ENCODE data around the gene NEO1. TPM values are rescaled to one million over a fixed set of nuclear protein-coding genes. Genes with fewer than 3 reads are reported as not detected.

NEO1 gene
- total and polyA plus RNA-seq, 9 of the 15 experiments (the other 6 are each of a cell fraction or from before 2014, with no cell fraction given) = 0.08 to 1.7 (median 0.48) TPM

- no peak overlapping the region for H3K27ac ChIP-seq (ENCODE audit: extremely low read depth, low read depth, low read length)
- 0% methylated on average over 10 of the region's 12 CpGs for WGBS (ENCODE audit: insufficient coverage, low coverage, missing lambda C conversion rate)
- ChIA-PET CTCF (ENCODE audit: low intra/inter-chr PET ratio) (no interaction called here), POLR2A (interaction anchor here (0.6 kb wide), 1 partner anchor 31 kb away, joined by 3 read pairs; no protein-coding TSS in a partner anchor)
- no TSS peak for BruUV-seq (replicated peaks)
- no peak for ATAC-seq
- DNase-seq (ENCODE audit: extremely low read depth in 1 of 4, low spot score in 3 of 4) = no peak
- peaks cover 0 to 15% of the 10 kb centered on the region in 2 experiments; a peak in 2 of 5 replicates for H3K4me1 ChIP-seq (replicated peaks in 1 of 2; ENCODE audit: control insufficient read depth in 2 of 2, insufficient read depth in 2 of 2, low read length in 2 of 2)
- no peaks in the 10 kb centered on the region for H3K36me3 ChIP-seq (ENCODE audit: control insufficient read depth, insufficient read depth, low read length)
- no peak for TF ChIP-seq FOSL1 (tag; conservative IDR thresholded peaks at IDR 0.05)
- no peak for TF ChIP-seq NFRKB (IDR thresholded peaks at IDR 0.05; ENCODE audit: low read depth)
- TF ChIP-seq GABPB2 (CRISPR knock-in tag; conservative IDR thresholded peaks at IDR 0.05) = no peak
- TF ChIP-seq CBX8 (IDR thresholded peaks at IDR 0.05; ENCODE audit: borderline replicate concordance, extremely low read depth, low read depth, low read length, poor library complexity, severe bottlenecking) = no peak
- TF ChIP-seq, protein P1, sequence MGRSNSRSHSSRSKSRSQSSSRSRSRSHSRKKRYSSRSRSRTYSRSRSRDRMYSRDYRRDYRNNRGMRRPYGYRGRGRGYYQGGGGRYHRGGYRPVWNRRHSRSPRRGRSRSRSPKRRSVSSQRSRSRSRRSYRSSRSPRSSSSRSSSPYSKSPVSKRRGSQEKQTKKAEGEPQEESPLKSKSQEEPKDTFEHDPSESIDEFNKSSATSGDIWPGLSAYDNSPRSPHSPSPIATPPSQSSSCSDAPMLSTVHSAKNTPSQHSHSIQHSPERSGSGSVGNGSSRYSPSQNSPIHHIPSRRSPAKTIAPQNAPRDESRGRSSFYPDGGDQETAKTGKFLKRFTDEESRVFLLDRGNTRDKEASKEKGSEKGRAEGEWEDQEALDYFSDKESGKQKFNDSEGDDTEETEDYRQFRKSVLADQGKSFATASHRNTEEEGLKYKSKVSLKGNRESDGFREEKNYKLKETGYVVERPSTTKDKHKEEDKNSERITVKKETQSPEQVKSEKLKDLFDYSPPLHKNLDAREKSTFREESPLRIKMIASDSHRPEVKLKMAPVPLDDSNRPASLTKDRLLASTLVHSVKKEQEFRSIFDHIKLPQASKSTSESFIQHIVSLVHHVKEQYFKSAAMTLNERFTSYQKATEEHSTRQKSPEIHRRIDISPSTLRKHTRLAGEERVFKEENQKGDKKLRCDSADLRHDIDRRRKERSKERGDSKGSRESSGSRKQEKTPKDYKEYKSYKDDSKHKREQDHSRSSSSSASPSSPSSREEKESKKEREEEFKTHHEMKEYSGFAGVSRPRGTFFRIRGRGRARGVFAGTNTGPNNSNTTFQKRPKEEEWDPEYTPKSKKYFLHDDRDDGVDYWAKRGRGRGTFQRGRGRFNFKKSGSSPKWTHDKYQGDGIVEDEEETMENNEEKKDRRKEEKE (IDR thresholded peaks at IDR 0.05; ENCODE audit: borderline replicate concordance in 1 of 2, control insufficient read depth in 1 of 2, low read depth in 2 of 2, low read length in 1 of 2) = no peak
- no peak for TF ChIP-seq MXD1 (CRISPR knock-in tag; IDR thresholded peaks at IDR 0.05; ENCODE audit: borderline replicate concordance, poor library complexity, severe bottlenecking)
- no peak for TF ChIP-seq ZNF41 (CRISPR knock-in tag; conservative IDR thresholded peaks at IDR 0.05)
- TF ChIP-seq ETS2 (tag; IDR thresholded peaks at IDR 0.05; ENCODE audit: borderline replicate concordance, poor library complexity, severe bottlenecking) = no peak
- intact Hi-C loops (cut with micrococcal nuclease) = no loop called here
- H3K27me3 ChIP-seq (ENCODE audit: control insufficient read depth in 2 of 2, insufficient read depth in 2 of 2, low read length in 2 of 2) = peaks cover 18 to 61% of the 10 kb centered on the region in 2 experiments; a peak in 4 of 5 replicates
- no peak overlapping the region for H3K4me2 ChIP-seq (ENCODE audit: insufficient read depth, low read length)
- H3K9me1 ChIP-seq (ENCODE audit: control insufficient read depth, insufficient read depth, low read length) = no peaks in the 10 kb centered on the region
- no peak overlapping the region for H3K4me3 ChIP-seq
- H3K9me3 ChIP-seq (replicated peaks; ENCODE audit: control insufficient read depth, insufficient read depth, low read depth, low read length) = no peaks in the 10 kb centered on the region
- peaks cover 16% of the 10 kb centered on the region; the same call in 1 of the 2 replicates for H4K20me1 ChIP-seq (replicated peaks; ENCODE audit: control insufficient read depth, insufficient read depth, low read length)
- no peaks in the 10 kb centered on the region for H3K79me2 ChIP-seq (ENCODE audit: control insufficient read depth, insufficient read depth, low read length)
- H2AFZ ChIP-seq (ENCODE audit: low read depth, low read length) = no peak overlapping the region
- H3K9ac ChIP-seq (ENCODE audit: insufficient read depth in 1 of 2, low read depth in 2 of 2, low read length in 2 of 2) = no peak overlapping the region
- in situ Hi-C loops (cut with MboI) = no loop called here
- FAIRE-seq = no peak
These were observed 276.0 kb downstream of the NEO1 start for GRCh38 chr15:73328149-73328820.
